Measurements from ENCODE around the gene RBCK1. TPM values are rescaled to one million over a fixed set of nuclear protein-coding genes. Genes with fewer than 3 reads are reported as not detected.
"Not testable (repeated sequence)": the region's sequence is repeated elsewhere in the genome, so short reads cannot be mapped to it uniquely, and the experiment has no call there.

RBCK1 gene
- polyA plus RNA-seq, 1 donor from 2014 or later = 38.4 TPM

GRCh38 chr20:376089-376488 lies 32.0 kb upstream of the RBCK1 start:
- Histone ChIP-seq H4K20me1 (ENCODE audit: insufficient read depth) (no peaks in the 10 kb centered on the region), H3K36me3 (ENCODE audit: insufficient read depth, low read length) (no peaks in the 10 kb centered on the region), H3K4me2 (ENCODE audit: low read length) (no peak overlapping the region), H3K4me3 (ENCODE audit: low read length) (no peak overlapping the region), H3F3A (ENCODE audit: insufficient read depth, low read length, poor library complexity, severe bottlenecking) (no peaks in the 10 kb centered on the region), H3K27me3 (ENCODE audit: insufficient read depth, low read depth, low read length) (peaks cover 4% of the 10 kb centered on the region), H3K9me3 (ENCODE audit: low read length) (no peaks in the 10 kb centered on the region), H3K9me2 (ENCODE audit: insufficient read depth, low read length) (no peaks in the 10 kb centered on the region), H3K9ac (ENCODE audit: low read length) (no peak overlapping the region), H2AFZ (ENCODE audit: low read depth, low read length) (no peak overlapping the region), H3K27ac (ENCODE audit: low read length) (no peak overlapping the region), H3K79me2 (replicated peaks; ENCODE audit: insufficient read depth, low read length) (no peaks in the 10 kb centered on the region)
- no peak for TF ChIP-seq REST (IDR thresholded peaks at IDR 0.05; ENCODE audit: borderline replicate concordance)
- no peak for TF ChIP-seq TAF1 (IDR thresholded peaks at IDR 0.05; ENCODE audit: low read depth)
- no peak for TF ChIP-seq MXI1 (conservative IDR thresholded peaks at IDR 0.05; ENCODE audit: poor library complexity, severe bottlenecking)
- TF ChIP-seq EZH2 (IDR thresholded peaks at IDR 0.05; ENCODE audit: borderline replicate concordance, insufficient read depth, low read length, poor library complexity, severe bottlenecking) = no peak
- TF ChIP-seq SMC3 (conservative IDR thresholded peaks at IDR 0.05; ENCODE audit: poor library complexity) = no peak
- TF ChIP-seq EP300 (conservative IDR thresholded peaks at IDR 0.05; ENCODE audit: poor library complexity, severe bottlenecking) = no peak
- no peak for TF ChIP-seq POLR2AphosphoS5 (IDR thresholded peaks at IDR 0.05)
- TF ChIP-seq CTCF (IDR thresholded peaks at IDR 0.05; ENCODE audit: poor library complexity, severe bottlenecking) = no peak
- TF ChIP-seq RAD21 (conservative IDR thresholded peaks at IDR 0.05) = no peak

GRCh38 chr20:376750-377149 lies 31.3 kb upstream of the RBCK1 start:
- Histone ChIP-seq H2AFZ (ENCODE audit: low read depth, low read length) (no peak overlapping the region), H3K9ac (ENCODE audit: low read length) (no peak overlapping the region), H4K20me1 (ENCODE audit: insufficient read depth) (no peaks in the 10 kb centered on the region), H3K4me2 (ENCODE audit: low read length) (no peak overlapping the region), H3K9me2 (ENCODE audit: insufficient read depth, low read length) (no peaks in the 10 kb centered on the region), H3K27ac (ENCODE audit: low read length) (no peak overlapping the region), H3K4me3 (ENCODE audit: low read length) (no peak overlapping the region), H3K9me3 (ENCODE audit: low read length) (no peaks in the 10 kb centered on the region), H3F3A (ENCODE audit: insufficient read depth, low read length, poor library complexity, severe bottlenecking) (no peaks in the 10 kb centered on the region), H3K79me2 (replicated peaks; ENCODE audit: insufficient read depth, low read length) (no peaks in the 10 kb centered on the region), H3K36me3 (ENCODE audit: insufficient read depth, low read length) (no peaks in the 10 kb centered on the region), H3K27me3 (ENCODE audit: insufficient read depth, low read depth, low read length) (peaks cover 10% of the 10 kb centered on the region)
- no peak for TF ChIP-seq MXI1 (conservative IDR thresholded peaks at IDR 0.05; ENCODE audit: poor library complexity, severe bottlenecking)
- no peak for TF ChIP-seq CTCF (IDR thresholded peaks at IDR 0.05; ENCODE audit: poor library complexity, severe bottlenecking)
- TF ChIP-seq EZH2 (IDR thresholded peaks at IDR 0.05; ENCODE audit: borderline replicate concordance, insufficient read depth, low read length, poor library complexity, severe bottlenecking) = no peak
- no peak for TF ChIP-seq EP300 (conservative IDR thresholded peaks at IDR 0.05; ENCODE audit: poor library complexity, severe bottlenecking)
- TF ChIP-seq SMC3 (conservative IDR thresholded peaks at IDR 0.05; ENCODE audit: poor library complexity) = no peak
- no peak for TF ChIP-seq POLR2AphosphoS5 (IDR thresholded peaks at IDR 0.05)
- no peak for TF ChIP-seq TAF1 (IDR thresholded peaks at IDR 0.05; ENCODE audit: low read depth)
- TF ChIP-seq REST (IDR thresholded peaks at IDR 0.05; ENCODE audit: borderline replicate concordance) = no peak
- no peak for TF ChIP-seq RAD21 (conservative IDR thresholded peaks at IDR 0.05)

GRCh38 chr20:377578-377977 lies 30.5 kb upstream of the RBCK1 start:
- not testable (repeated sequence) for H3K4me2 ChIP-seq (ENCODE audit: low read length); H3K9ac ChIP-seq (ENCODE audit: low read length); H3K27ac ChIP-seq (ENCODE audit: low read length); H3F3A ChIP-seq (ENCODE audit: insufficient read depth, low read length, poor library complexity, severe bottlenecking); H3K36me3 ChIP-seq (ENCODE audit: insufficient read depth, low read length); H3K9me3 ChIP-seq (ENCODE audit: low read length); H2AFZ ChIP-seq (ENCODE audit: low read depth, low read length); H3K9me2 ChIP-seq (ENCODE audit: insufficient read depth, low read length); H3K4me3 ChIP-seq (ENCODE audit: low read length); H3K79me2 ChIP-seq (replicated peaks; ENCODE audit: insufficient read depth, low read length); H4K20me1 ChIP-seq (ENCODE audit: insufficient read depth)
- H3K27me3 ChIP-seq (ENCODE audit: insufficient read depth, low read depth, low read length) = peaks cover 18% of the 10 kb centered on the region

Data from neural cell (in vitro differentiated cells).